ENCODE results near the gene DOCK4.

GRCh38 chr7:112215787-112216186 is 9.6 kb upstream of the DOCK4 start:
- TF ChIP-seq RXRA (IDR thresholded peaks at IDR 0.05) (no peak), GABPA (IDR thresholded peaks at IDR 0.05 in 1 of 2, conservative IDR thresholded peaks at IDR 0.05 in 1 of 2) (no peak), RAD21 (IDR thresholded peaks at IDR 0.05) (no peak), MAX (IDR thresholded peaks at IDR 0.05) (no peak), CTCF (IDR thresholded peaks at IDR 0.05; ENCODE audit: low read depth, low read length, missing input control) (no peak)

Data from liver (tissue), 3 donors.